ENCODE results near the gene BPIFB3. TPM values are rescaled to one million over a fixed set of nuclear protein-coding genes. Genes with fewer than 3 reads are reported as not detected.

Gene BPIFB3
- polyA plus RNA-seq, 1 donor from 2014 or later: not detected

DNA sequence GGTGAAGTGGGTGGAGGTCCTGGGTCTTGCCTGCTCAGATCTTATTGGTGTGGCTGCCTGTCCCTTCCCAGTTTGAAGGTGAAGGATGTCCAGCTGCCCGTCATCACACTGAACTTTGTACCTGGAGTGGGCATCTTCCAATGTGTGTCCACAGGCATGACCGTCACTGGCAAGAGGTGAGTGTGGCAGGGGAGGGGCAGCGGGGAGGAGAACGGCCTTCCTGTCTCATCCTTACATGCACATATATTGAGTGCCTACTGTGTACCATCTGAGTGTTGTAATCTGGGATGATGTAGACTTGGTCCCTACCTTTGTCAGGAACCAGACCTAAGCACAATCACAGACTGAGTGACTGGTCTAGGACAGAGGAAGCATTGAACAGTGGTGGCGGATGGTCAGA, 19.6 kb upstream of the BPIFB3 start:
- no peaks in the 10 kb centered on the region for H3K9me2 ChIP-seq (ENCODE audit: insufficient read depth, low read length)
- no peaks in the 10 kb centered on the region for H4K20me1 ChIP-seq (ENCODE audit: insufficient read depth)
- no peaks in the 10 kb centered on the region for H3K27me3 ChIP-seq (ENCODE audit: insufficient read depth, low read depth, low read length)
- H3K9me3 ChIP-seq (ENCODE audit: low read length): no peaks in the 10 kb centered on the region
- TF ChIP-seq TAF1 (IDR thresholded peaks at IDR 0.05; ENCODE audit: low read depth): no peak
- TF ChIP-seq, protein P1, sequence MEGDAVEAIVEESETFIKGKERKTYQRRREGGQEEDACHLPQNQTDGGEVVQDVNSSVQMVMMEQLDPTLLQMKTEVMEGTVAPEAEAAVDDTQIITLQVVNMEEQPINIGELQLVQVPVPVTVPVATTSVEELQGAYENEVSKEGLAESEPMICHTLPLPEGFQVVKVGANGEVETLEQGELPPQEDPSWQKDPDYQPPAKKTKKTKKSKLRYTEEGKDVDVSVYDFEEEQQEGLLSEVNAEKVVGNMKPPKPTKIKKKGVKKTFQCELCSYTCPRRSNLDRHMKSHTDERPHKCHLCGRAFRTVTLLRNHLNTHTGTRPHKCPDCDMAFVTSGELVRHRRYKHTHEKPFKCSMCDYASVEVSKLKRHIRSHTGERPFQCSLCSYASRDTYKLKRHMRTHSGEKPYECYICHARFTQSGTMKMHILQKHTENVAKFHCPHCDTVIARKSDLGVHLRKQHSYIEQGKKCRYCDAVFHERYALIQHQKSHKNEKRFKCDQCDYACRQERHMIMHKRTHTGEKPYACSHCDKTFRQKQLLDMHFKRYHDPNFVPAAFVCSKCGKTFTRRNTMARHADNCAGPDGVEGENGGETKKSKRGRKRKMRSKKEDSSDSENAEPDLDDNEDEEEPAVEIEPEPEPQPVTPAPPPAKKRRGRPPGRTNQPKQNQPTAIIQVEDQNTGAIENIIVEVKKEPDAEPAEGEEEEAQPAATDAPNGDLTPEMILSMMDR (IDR thresholded peaks at IDR 0.05; ENCODE audit: poor library complexity, severe bottlenecking): no peak
- no peak for TF ChIP-seq POLR2AphosphoS5 (IDR thresholded peaks at IDR 0.05)
- TF ChIP-seq MXI1 (conservative IDR thresholded peaks at IDR 0.05; ENCODE audit: poor library complexity, severe bottlenecking): no peak
- TF ChIP-seq, protein P2, sequence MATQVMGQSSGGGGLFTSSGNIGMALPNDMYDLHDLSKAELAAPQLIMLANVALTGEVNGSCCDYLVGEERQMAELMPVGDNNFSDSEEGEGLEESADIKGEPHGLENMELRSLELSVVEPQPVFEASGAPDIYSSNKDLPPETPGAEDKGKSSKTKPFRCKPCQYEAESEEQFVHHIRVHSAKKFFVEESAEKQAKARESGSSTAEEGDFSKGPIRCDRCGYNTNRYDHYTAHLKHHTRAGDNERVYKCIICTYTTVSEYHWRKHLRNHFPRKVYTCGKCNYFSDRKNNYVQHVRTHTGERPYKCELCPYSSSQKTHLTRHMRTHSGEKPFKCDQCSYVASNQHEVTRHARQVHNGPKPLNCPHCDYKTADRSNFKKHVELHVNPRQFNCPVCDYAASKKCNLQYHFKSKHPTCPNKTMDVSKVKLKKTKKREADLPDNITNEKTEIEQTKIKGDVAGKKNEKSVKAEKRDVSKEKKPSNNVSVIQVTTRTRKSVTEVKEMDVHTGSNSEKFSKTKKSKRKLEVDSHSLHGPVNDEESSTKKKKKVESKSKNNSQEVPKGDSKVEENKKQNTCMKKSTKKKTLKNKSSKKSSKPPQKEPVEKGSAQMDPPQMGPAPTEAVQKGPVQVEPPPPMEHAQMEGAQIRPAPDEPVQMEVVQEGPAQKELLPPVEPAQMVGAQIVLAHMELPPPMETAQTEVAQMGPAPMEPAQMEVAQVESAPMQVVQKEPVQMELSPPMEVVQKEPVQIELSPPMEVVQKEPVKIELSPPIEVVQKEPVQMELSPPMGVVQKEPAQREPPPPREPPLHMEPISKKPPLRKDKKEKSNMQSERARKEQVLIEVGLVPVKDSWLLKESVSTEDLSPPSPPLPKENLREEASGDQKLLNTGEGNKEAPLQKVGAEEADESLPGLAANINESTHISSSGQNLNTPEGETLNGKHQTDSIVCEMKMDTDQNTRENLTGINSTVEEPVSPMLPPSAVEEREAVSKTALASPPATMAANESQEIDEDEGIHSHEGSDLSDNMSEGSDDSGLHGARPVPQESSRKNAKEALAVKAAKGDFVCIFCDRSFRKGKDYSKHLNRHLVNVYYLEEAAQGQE (IDR thresholded peaks at IDR 0.05; ENCODE audit: borderline replicate concordance): no peak
- no peak for TF ChIP-seq EZH2 (IDR thresholded peaks at IDR 0.05; ENCODE audit: borderline replicate concordance, insufficient read depth, low read length, poor library complexity, severe bottlenecking)
- no peak for TF ChIP-seq SMC3 (conservative IDR thresholded peaks at IDR 0.05; ENCODE audit: poor library complexity)
- no peak for TF ChIP-seq EP300 (conservative IDR thresholded peaks at IDR 0.05; ENCODE audit: poor library complexity, severe bottlenecking)
- no peak for TF ChIP-seq RAD21 (conservative IDR thresholded peaks at IDR 0.05)
- no peak overlapping the region for H3K4me2 ChIP-seq (ENCODE audit: low read length)
- H2AFZ ChIP-seq (ENCODE audit: low read depth, low read length): no peak overlapping the region
- H3K4me3 ChIP-seq (ENCODE audit: low read length): no peak overlapping the region
- no peaks in the 10 kb centered on the region for H3F3A ChIP-seq (ENCODE audit: insufficient read depth, low read length, poor library complexity, severe bottlenecking)
- no peak overlapping the region for H3K27ac ChIP-seq (ENCODE audit: low read length)
- H3K36me3 ChIP-seq (ENCODE audit: insufficient read depth, low read length): no peaks in the 10 kb centered on the region
- no peaks in the 10 kb centered on the region for H3K79me2 ChIP-seq (replicated peaks; ENCODE audit: insufficient read depth, low read length)
- no peak overlapping the region for H3K9ac ChIP-seq (ENCODE audit: low read length)

DNA sequence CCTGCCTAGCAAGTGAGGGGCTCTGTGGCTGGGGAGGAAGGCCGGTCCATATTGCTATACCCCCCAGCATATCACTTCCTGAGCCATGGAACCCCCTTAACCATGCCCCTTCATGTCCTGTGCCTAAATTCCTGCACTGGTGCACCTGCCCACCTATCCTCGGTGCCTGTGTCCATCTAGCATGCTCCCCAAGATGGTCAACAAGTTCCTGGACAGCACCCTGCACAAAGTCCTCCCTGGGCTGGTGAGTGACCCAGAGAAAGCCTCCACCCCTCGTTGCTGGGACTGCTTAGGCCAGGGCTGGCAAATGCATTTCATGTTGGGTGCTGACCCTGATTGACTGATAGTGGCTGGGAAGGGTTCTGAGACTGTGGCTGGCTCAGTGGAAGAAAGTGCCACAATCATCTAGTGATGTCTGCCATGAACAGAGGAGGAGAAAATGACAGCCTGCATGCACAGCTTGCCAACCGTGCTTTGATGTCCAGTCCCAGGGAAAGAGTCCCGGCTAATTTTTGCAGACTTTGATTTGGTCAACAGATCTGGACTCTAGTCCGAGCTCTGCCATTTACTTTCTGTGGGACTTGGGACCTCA, 18.7 kb upstream of the BPIFB3 start:
- no peak overlapping the region for H3K4me2 ChIP-seq (ENCODE audit: low read length)
- H3K27ac ChIP-seq (ENCODE audit: low read length): no peak overlapping the region
- H3K9ac ChIP-seq (ENCODE audit: low read length): no peak overlapping the region
- no peaks in the 10 kb centered on the region for H3K79me2 ChIP-seq (replicated peaks; ENCODE audit: insufficient read depth, low read length)
- H3K27me3 ChIP-seq (ENCODE audit: insufficient read depth, low read depth, low read length): no peaks in the 10 kb centered on the region
- H2AFZ ChIP-seq (ENCODE audit: low read depth, low read length): no peak overlapping the region
- TF ChIP-seq POLR2AphosphoS5 (IDR thresholded peaks at IDR 0.05): no peak
- TF ChIP-seq SMC3 (conservative IDR thresholded peaks at IDR 0.05; ENCODE audit: poor library complexity): no peak
- no peak for TF ChIP-seq TAF1 (IDR thresholded peaks at IDR 0.05; ENCODE audit: low read depth)
- TF ChIP-seq EZH2 (IDR thresholded peaks at IDR 0.05; ENCODE audit: borderline replicate concordance, insufficient read depth, low read length, poor library complexity, severe bottlenecking): no peak
- no peak for TF ChIP-seq RAD21 (conservative IDR thresholded peaks at IDR 0.05)
- TF ChIP-seq, protein P1 (IDR thresholded peaks at IDR 0.05; ENCODE audit: poor library complexity, severe bottlenecking): no peak
- TF ChIP-seq, protein P2 (IDR thresholded peaks at IDR 0.05; ENCODE audit: borderline replicate concordance): no peak
- no peak for TF ChIP-seq MXI1 (conservative IDR thresholded peaks at IDR 0.05; ENCODE audit: poor library complexity, severe bottlenecking)
- no peak for TF ChIP-seq EP300 (conservative IDR thresholded peaks at IDR 0.05; ENCODE audit: poor library complexity, severe bottlenecking)
- no peaks in the 10 kb centered on the region for H4K20me1 ChIP-seq (ENCODE audit: insufficient read depth)
- H3K36me3 ChIP-seq (ENCODE audit: insufficient read depth, low read length): no peaks in the 10 kb centered on the region
- no peak overlapping the region for H3K4me3 ChIP-seq (ENCODE audit: low read length)
- H3K9me2 ChIP-seq (ENCODE audit: insufficient read depth, low read length): no peaks in the 10 kb centered on the region
- no peaks in the 10 kb centered on the region for H3K9me3 ChIP-seq (ENCODE audit: low read length)
- H3F3A ChIP-seq (ENCODE audit: insufficient read depth, low read length, poor library complexity, severe bottlenecking): no peaks in the 10 kb centered on the region

All from neural cell (in vitro differentiated cells).